ENCODE results near the gene SUPT20H.

Gene SUPT20H

GRCh38 chr13:36999054-36999714, 60.3 kb downstream of the SUPT20H start, which contains the start of gene ALG5:
Gene ALG5 (minus strand): TSS chr13:36999340. CDS start chr13:36999300, 40 bp downstream.
- peak; percentile 85 to 86 for DNase-seq (ENCODE audit: low read depth in 2 of 2)

GRCh38 chr13:36998624-36999041, 60.9 kb downstream of the SUPT20H start:
- no peak for DNase-seq (ENCODE audit: low read depth in 2 of 2)

- no peak for DNase-seq (ENCODE audit: low read depth in 2 of 2)
Observed at GRCh38 chr13:36997716-36998427, 61.6 kb downstream of the SUPT20H start.

GRCh38 chr13:36992362-36992761, 67.1 kb downstream of the SUPT20H start:
- no peak for DNase-seq (ENCODE audit: low read depth in 2 of 2)

GRCh38 chr13:36986462-36987240, 72.8 kb downstream of the SUPT20H start:
- DNase-seq (ENCODE audit: low read depth in 2 of 2): no peak

GRCh38 chr13:36981156-36981743, 78.2 kb downstream of the SUPT20H start:
- no peak for DNase-seq (ENCODE audit: low read depth in 2 of 2)

GRCh38 chr13:36979361-36980050, 80.0 kb downstream of the SUPT20H start:
- no peak for DNase-seq (ENCODE audit: low read depth in 2 of 2)

GRCh38 chr13:36975172-36975571, 84.3 kb downstream of the SUPT20H start:
- no peak for DNase-seq (ENCODE audit: low read depth in 2 of 2)

- DNase-seq (ENCODE audit: low read depth in 2 of 2): no peak
Observed at GRCh38 chr13:36973621-36974295, 85.7 kb downstream of the SUPT20H start.

- no peak for DNase-seq (ENCODE audit: low read depth in 2 of 2)
Observed at GRCh38 chr13:36973009-36973408, 86.5 kb downstream of the SUPT20H start.

GRCh38 chr13:36966404-36966803, 93.1 kb downstream of the SUPT20H start:
- no peak for DNase-seq (ENCODE audit: low read depth in 2 of 2)

GRCh38 chr13:36965767-36966166, 93.7 kb downstream of the SUPT20H start:
- peak in 1 of 2 donors; percentile 1 for DNase-seq (ENCODE audit: low read depth in 2 of 2)

GRCh38 chr13:36959456-36960116, 99.9 kb downstream of the SUPT20H start:
- no peak for DNase-seq (ENCODE audit: low read depth in 2 of 2)
